Sigmoid colon (tissue), 3 donors: Measurements from ENCODE around the gene DEGS1.

ENCODE experiments used
- POLR2A ChIP-seq, 2 donors: fragments of 450-650 bp; IDR thresholded peaks; one replicate each; pipeline ENCODE4 v1.6.1; 2016; ENCODE audit warnings: antibody characterized with exemption in 2 of 2, mild to moderate bottlenecking in 2 of 2, moderate library complexity in 2 of 2
- TF ChIP-seq, protein P1 (sequence below), 4 experiments: fragments of 450-650 bp in 3 of 4; fragments of 200-600 bp in 1 of 4; IDR thresholded peaks; one replicate each; pipeline ENCODE4 v1.5.1; 2016 to 2019; ENCODE audit warnings: antibody characterized with exemption in 4 of 4, mild to moderate bottlenecking in 3 of 4, moderate library complexity in 2 of 4

DNA sequence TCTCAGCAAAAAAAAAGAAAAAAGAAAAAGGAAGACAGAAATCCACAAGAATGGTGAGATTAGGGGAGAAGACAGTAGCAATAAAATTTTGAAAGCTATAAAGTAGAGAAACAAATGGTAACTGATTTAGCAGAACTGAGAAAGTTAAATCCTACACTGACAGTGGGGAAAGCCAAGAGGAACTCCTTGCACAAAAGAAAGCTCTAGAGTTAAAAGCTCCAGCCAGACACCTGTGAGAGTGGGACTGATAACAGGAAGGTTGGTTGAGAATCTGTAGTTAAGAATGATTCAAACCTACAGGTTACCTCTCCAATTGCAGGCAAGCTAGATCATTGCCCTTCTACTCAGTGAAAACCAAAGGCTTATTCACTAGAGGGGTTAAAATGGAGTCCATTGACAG, 45.5 kb upstream of the DEGS1 start:
- TF ChIP-seq POLR2A (IDR thresholded peaks at IDR 0.05): no peak
- TF ChIP-seq, protein P1, sequence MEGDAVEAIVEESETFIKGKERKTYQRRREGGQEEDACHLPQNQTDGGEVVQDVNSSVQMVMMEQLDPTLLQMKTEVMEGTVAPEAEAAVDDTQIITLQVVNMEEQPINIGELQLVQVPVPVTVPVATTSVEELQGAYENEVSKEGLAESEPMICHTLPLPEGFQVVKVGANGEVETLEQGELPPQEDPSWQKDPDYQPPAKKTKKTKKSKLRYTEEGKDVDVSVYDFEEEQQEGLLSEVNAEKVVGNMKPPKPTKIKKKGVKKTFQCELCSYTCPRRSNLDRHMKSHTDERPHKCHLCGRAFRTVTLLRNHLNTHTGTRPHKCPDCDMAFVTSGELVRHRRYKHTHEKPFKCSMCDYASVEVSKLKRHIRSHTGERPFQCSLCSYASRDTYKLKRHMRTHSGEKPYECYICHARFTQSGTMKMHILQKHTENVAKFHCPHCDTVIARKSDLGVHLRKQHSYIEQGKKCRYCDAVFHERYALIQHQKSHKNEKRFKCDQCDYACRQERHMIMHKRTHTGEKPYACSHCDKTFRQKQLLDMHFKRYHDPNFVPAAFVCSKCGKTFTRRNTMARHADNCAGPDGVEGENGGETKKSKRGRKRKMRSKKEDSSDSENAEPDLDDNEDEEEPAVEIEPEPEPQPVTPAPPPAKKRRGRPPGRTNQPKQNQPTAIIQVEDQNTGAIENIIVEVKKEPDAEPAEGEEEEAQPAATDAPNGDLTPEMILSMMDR (IDR thresholded peaks at IDR 0.05): no peak
